H1 (cell line): Measurements from ENCODE around the gene NDUFAF3. TPM values are rescaled to one million over a fixed set of nuclear protein-coding genes. Genes with fewer than 3 reads are reported as not detected.

ENCODE experiments used
- ASH2L ChIP-seq: fragments of 200-600, 300-600 bp; sonication (generic); IDR thresholded peaks from one replicate; pipeline ENCODE4 v1.7.1; 2017; ENCODE audit warnings: low read length
- CREB1 ChIP-seq: IDR thresholded peaks from 2 replicates; pipeline ENCODE4 v1.6.1; 2012; ENCODE audit warnings: inconsistent platforms
- KDM4A ChIP-seq: IDR thresholded peaks from one replicate; pipeline ENCODE4 v1.7.1; 2012; ENCODE audit warnings: low read depth, mild to moderate bottlenecking, moderate library complexity, low read length, inconsistent platforms; ENCODE audit not compliant: severe bottlenecking
- NRF1 ChIP-seq: IDR thresholded peaks from 2 replicates; pipeline ENCODE4 v1.6.1; 2011; ENCODE audit warnings: mild to moderate bottlenecking, low read depth, low read length, improper control_type of control experiment
- polyA plus RNA-seq, 7 experiments: library from polyadenylated mRNA; depleted of rRNA in 3 of 7; stranded (reverse) in 5 of 7; unstranded in 2 of 7; fragments of >200 nt in 5 of 7; fragments of 200-250 nt in 2 of 7; gene quantifications; 1 replicate in 5 of 7; 2 replicates in 1 of 7; 4 replicates in 1 of 7; pipeline versions ENCODE4 v1.2.1 to v1.2.3, GENCODE V29; 2011 to 2013; ENCODE audit warnings: missing spikeins in 2 of 7, mixed read lengths in 2 of 7
- total RNA-seq: library from RNA; stranded (reverse); fragmentation: NEBNext Ultra II Directional; extraction: Animal tissue kit (Norgen Biotek cat#: 25700); gene quantifications from 2 replicates; pipeline ENCODE4 v1.2.1, GENCODE V29; 2021
- TF ChIP-seq, protein P1 (sequence below), 3 experiments: IDR thresholded peaks; 1 replicate in 2 of 3; 2 replicates in 1 of 3; pipeline versions ENCODE4 v1.5.1 to v1.6.1; 2011; ENCODE audit warnings: low read length in 3 of 3, mild to moderate bottlenecking in 3 of 3, inconsistent platforms in 2 of 3, low read depth in 1 of 3, moderate library complexity in 1 of 3; ENCODE audit not compliant: insufficient read depth in 1 of 3; ENCODE audit errors: control extremely low read depth in 1 of 3

NDUFAF3 gene
- total and polyA plus RNA-seq, 2 of the 8 experiments (the other 6 are each of a cell fraction or from before 2014, with no cell fraction given) = 27.8 to 45.5 TPM

DNA sequence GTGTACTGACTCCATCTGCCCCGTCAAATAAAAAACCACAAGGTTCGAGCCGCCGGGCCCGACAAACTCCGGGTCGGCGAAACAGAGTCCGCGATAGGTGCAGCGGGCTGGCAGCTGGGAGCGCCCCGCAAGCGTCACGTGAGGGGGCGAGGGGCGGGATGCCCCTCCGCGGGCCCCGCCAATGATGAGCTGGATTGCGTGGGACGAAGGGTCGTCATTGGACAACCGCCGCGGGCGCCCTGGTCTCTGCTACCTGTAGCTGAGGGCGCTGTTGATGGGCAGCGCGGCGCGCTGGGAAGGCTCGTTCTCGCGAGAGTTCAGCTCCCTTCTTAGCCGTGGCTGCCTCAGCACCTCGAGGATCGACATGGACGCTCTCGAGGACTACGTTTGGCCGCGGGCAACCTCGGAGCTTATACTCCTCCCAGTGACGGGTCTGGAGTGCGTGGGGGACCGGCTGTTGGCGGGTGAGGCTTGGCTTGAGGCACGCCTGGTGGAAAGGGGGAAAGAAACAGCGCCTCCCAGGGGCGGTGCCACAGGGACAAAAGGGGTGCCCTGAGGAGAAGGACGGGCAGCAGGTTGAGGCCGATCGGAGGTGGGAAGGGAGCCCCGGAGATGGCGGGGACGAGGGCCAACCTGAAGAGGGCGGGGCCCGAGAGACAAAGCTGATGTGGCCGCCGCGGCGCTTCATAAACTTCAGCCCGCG, 14.7 kb upstream of the NDUFAF3 start, which contains the start of gene WDR6 (continued):
- peak; percentile 77 for TF ChIP-seq CREB1
- TF ChIP-seq KDM4A = peak; percentile 73
- peak; percentile 84 for TF ChIP-seq ASH2L
- TF ChIP-seq, protein P1, sequence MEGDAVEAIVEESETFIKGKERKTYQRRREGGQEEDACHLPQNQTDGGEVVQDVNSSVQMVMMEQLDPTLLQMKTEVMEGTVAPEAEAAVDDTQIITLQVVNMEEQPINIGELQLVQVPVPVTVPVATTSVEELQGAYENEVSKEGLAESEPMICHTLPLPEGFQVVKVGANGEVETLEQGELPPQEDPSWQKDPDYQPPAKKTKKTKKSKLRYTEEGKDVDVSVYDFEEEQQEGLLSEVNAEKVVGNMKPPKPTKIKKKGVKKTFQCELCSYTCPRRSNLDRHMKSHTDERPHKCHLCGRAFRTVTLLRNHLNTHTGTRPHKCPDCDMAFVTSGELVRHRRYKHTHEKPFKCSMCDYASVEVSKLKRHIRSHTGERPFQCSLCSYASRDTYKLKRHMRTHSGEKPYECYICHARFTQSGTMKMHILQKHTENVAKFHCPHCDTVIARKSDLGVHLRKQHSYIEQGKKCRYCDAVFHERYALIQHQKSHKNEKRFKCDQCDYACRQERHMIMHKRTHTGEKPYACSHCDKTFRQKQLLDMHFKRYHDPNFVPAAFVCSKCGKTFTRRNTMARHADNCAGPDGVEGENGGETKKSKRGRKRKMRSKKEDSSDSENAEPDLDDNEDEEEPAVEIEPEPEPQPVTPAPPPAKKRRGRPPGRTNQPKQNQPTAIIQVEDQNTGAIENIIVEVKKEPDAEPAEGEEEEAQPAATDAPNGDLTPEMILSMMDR (IDR thresholded peaks at IDR 0.05; ENCODE audit: control extremely low read depth in 1 of 3, insufficient read depth in 1 of 3, low read depth in 1 of 3, low read length in 3 of 3) = peak in 1 of 3 experiments; percentile 34; a peak in 2 of 4 replicates
- no peak for TF ChIP-seq NRF1
